ENCODE measurements around the gene BDH1. TPM values are rescaled to one million over a fixed set of nuclear protein-coding genes. Genes with fewer than 3 reads are reported as not detected.
A peak's percentile ranks its signal among the peaks of the same experiment; 100 is the strongest.

The BDH1 gene
- total RNA-seq, 4 donors from 2014 or later, result 127 to 258 (median 197) TPM

DNA sequence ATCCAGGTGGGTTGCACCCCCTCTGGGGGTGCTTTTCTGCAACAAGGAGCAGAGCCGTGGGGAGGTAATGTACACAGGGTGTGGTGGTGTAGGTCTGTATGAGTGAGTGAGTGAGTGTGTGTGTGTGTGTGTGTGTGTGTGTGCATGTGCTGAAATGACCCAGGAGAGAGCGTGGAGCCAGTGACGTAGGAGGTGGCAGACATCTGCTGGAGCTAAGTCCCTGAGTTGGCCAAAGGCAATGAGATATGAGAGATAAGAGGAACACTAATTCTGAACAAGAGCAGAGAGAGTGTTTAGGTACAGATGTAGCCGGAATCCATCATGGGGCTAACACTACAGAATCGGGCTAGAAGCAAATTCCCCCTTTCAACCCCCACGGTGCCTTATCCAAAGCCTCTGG, 27.6 kb downstream of the BDH1 start:
- 90 to 92% methylated on average over 2 to 6 of the region's 6 CpGs for WGBS, 2 donors (ENCODE audit: low coverage in 1 of 2)
- Histone ChIP-seq H3K27ac (no peak overlapping the region), H3K4me3 (no peak overlapping the region), H3K9me3 (no peaks in the 10 kb centered on the region), H3K4me1 (no peaks in the 10 kb centered on the region), H3K27me3 (no peaks in the 10 kb centered on the region), H3K36me3 (peaks cover 0 to 12% (median 0%) of the 10 kb centered on the region in 4 donors)
- no peak for DNase-seq
- in situ Hi-C loops (cut with MboI; ENCODE audit: low pct_ligation_motif_present in 1 of 4, low pct_unique_long_range_greater_than_20kb in 1 of 4, low sequenced_read_pairs in 3 of 4), result no loop called here
- intact Hi-C loops (cut with DNase I; ENCODE audit: low total_unique reads), result no loop called here
- TF ChIP-seq POLR2AphosphoS5 (IDR thresholded peaks at IDR 0.05) (no peak), EP300 (IDR thresholded peaks at IDR 0.05; ENCODE audit: low read depth) (no peak)

DNA sequence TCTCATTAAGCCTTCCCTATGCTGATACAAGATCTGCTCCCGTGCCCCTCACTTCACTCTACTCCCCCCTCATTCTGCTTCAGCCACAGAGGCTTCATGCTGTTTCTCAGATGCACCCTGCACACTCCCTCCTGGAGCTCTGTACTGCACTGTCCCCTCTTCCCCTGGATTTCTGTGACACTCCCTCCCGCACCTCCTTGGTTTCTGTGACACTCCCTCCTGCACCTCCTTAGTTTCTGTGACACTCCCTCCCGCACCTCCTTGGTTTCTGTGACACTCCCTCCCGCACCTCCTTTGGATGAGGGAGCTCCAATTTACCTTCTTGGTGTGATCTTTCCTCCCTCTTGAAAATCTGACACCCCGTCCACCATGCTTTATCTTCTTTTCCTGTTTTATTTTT, 28.2 kb downstream of the BDH1 start:
- Histone ChIP-seq H3K27me3 (no peaks in the 10 kb centered on the region), H3K4me1 (peaks cover 0 to 4% (median 3%) of the 10 kb centered on the region in 4 donors), H3K36me3 (peaks cover 0 to 10% (median 0%) of the 10 kb centered on the region in 4 donors), H3K4me3 (no peak overlapping the region), H3K27ac (no peak overlapping the region), H3K9me3 (no peaks in the 10 kb centered on the region)
- 92 to 95% methylated on average over 5 of the region's 5 CpGs for WGBS, 2 donors (ENCODE audit: low coverage in 1 of 2)
- intact Hi-C loops (cut with DNase I; ENCODE audit: low total_unique reads) (no loop called here), in situ Hi-C loops (cut with MboI; ENCODE audit: low pct_ligation_motif_present in 1 of 4, low pct_unique_long_range_greater_than_20kb in 1 of 4, low sequenced_read_pairs in 3 of 4) (no loop called here)
- TF ChIP-seq EP300 (IDR thresholded peaks at IDR 0.05; ENCODE audit: low read depth) (no peak), POLR2AphosphoS5 (IDR thresholded peaks at IDR 0.05) (no peak), CTCF (IDR thresholded peaks at IDR 0.05) (no peak), POLR2A (IDR thresholded peaks at IDR 0.05) (no peak)
- no peak for DNase-seq

- H3K9me3 ChIP-seq, result no peaks in the 10 kb centered on the region
- peaks cover 12 to 22% (median 14%) of the 10 kb centered on the region in 4 donors for H3K4me1 ChIP-seq
- H3K4me3 ChIP-seq, result no peak overlapping the region
- TF ChIP-seq POLR2AphosphoS5 (IDR thresholded peaks at IDR 0.05) (no peak), POLR2A (IDR thresholded peaks at IDR 0.05) (no peak), EP300 (IDR thresholded peaks at IDR 0.05; ENCODE audit: low read depth) (no peak), CTCF (IDR thresholded peaks at IDR 0.05) (no peak)
- H3K27ac ChIP-seq, result no peak overlapping the region
- H3K36me3 ChIP-seq, result no peaks in the 10 kb centered on the region
- no peaks in the 10 kb centered on the region for H3K27me3 ChIP-seq
- intact Hi-C loops (cut with DNase I; ENCODE audit: low total_unique reads) (no loop called here), in situ Hi-C loops (cut with MboI; ENCODE audit: low pct_ligation_motif_present in 1 of 4, low pct_unique_long_range_greater_than_20kb in 1 of 4, low sequenced_read_pairs in 3 of 4) (no loop called here)
- DNase-seq, result no peak
- WGBS, 2 donors (ENCODE audit: low coverage in 1 of 2), result 82 to 100% methylated on average over 2 to 5 of the region's 5 CpGs
Measured at GRCh38 chr3:197525706-197526105, 30.1 kb downstream of the BDH1 start.

- intact Hi-C loops (cut with DNase I; ENCODE audit: low total_unique reads), result no loop called here
- Histone ChIP-seq H3K27ac (no peak overlapping the region), H3K4me1 (peaks cover 20 to 36% (median 29%) of the 10 kb centered on the region in 4 donors), H3K4me3 (no peak overlapping the region), H3K9me3 (no peaks in the 10 kb centered on the region), H3K27me3 (no peaks in the 10 kb centered on the region), H3K36me3 (no peaks in the 10 kb centered on the region)
- no peak for DNase-seq
- WGBS, 2 donors (ENCODE audit: low coverage in 1 of 2), result 86 to 92% methylated on average over 2 to 8 of the region's 8 CpGs
- no peak for TF ChIP-seq CTCF (IDR thresholded peaks at IDR 0.05)
- no peak for TF ChIP-seq POLR2A (IDR thresholded peaks at IDR 0.05)
- TF ChIP-seq EP300 (IDR thresholded peaks at IDR 0.05; ENCODE audit: low read depth), result no peak
- TF ChIP-seq POLR2AphosphoS5 (IDR thresholded peaks at IDR 0.05), result no peak
- in situ Hi-C loops (cut with MboI; ENCODE audit: low pct_ligation_motif_present in 1 of 4, low pct_unique_long_range_greater_than_20kb in 1 of 4, low sequenced_read_pairs in 3 of 4), result loop anchor here in 1 of 4 donors (25.0 kb wide), 1 partner anchor 262 kb away; no protein-coding TSS in a partner anchor
Measured at GRCh38 chr3:197524128-197524527, 31.6 kb downstream of the BDH1 start.

- in situ Hi-C loops (cut with MboI; ENCODE audit: low pct_ligation_motif_present in 1 of 4, low pct_unique_long_range_greater_than_20kb in 1 of 4, low sequenced_read_pairs in 3 of 4), result loop anchor here in 1 of 4 donors (25.0 kb wide), 1 partner anchor 261 kb away; no protein-coding TSS in a partner anchor
- H3K27ac ChIP-seq, result peak overlapping the region in 2 of 4 donors; percentile 85 to 86
- intact Hi-C loops (cut with DNase I; ENCODE audit: low total_unique reads), result no loop called here
Measured at GRCh38 chr3:197523526-197523925, 32.2 kb downstream of the BDH1 start.

More at GRCh38 chr3:197523526-197523925, 32.2 kb downstream of the BDH1 start:
- Histone ChIP-seq H3K36me3 (no peaks in the 10 kb centered on the region), H3K27me3 (no peaks in the 10 kb centered on the region), H3K4me1 (peaks cover 20 to 36% (median 29%) of the 10 kb centered on the region in 4 donors), H3K4me3 (no peak overlapping the region), H3K9me3 (no peaks in the 10 kb centered on the region)
- TF ChIP-seq CTCF (IDR thresholded peaks at IDR 0.05) (no peak), POLR2A (IDR thresholded peaks at IDR 0.05) (no peak), EP300 (IDR thresholded peaks at IDR 0.05; ENCODE audit: low read depth) (no peak)
- 80 to 91% methylated on average over 6 to 14 of the region's 14 CpGs for WGBS, 2 donors (ENCODE audit: low coverage in 1 of 2)
- DNase-seq, result no peak
